Endothelial cell (in vitro differentiated cells): ENCODE results near the gene PPT2. TPM values are rescaled to one million over a fixed set of nuclear protein-coding genes. Genes with fewer than 3 reads are reported as not detected.

Source experiments
- DNase-seq: peaks from one replicate; pipeline ENCODE4 v3.0.0; 2021; ENCODE audit warnings: low spot score
- H3K27ac Mint-ChIP-seq: one replicate; pipeline ENCODE4 v1.8.0; 2021; ENCODE audit warnings: mixed read lengths, inconsistent platforms; ENCODE audit not compliant: unreplicated experiment
- H3K27me3 Mint-ChIP-seq: one replicate; pipeline ENCODE4 v1.8.0; 2021; ENCODE audit warnings: mild to moderate bottlenecking, moderate library complexity, mixed read lengths, inconsistent platforms; ENCODE audit not compliant: unreplicated experiment
- H3K36me3 Mint-ChIP-seq: one replicate; pipeline ENCODE4 v1.8.0; 2021; ENCODE audit warnings: mild to moderate bottlenecking, low read depth, mixed read lengths, inconsistent platforms; ENCODE audit not compliant: unreplicated experiment
- H3K4me1 Mint-ChIP-seq: one replicate; pipeline ENCODE4 v1.8.0; 2021; ENCODE audit warnings: mild to moderate bottlenecking, mixed read lengths, inconsistent platforms; ENCODE audit not compliant: unreplicated experiment
- H3K4me3 Mint-ChIP-seq: one replicate; pipeline ENCODE4 v1.8.0; 2021; ENCODE audit warnings: mild to moderate bottlenecking, mixed read lengths, inconsistent platforms; ENCODE audit not compliant: unreplicated experiment
- H3K9me3 Mint-ChIP-seq: one replicate; pipeline ENCODE4 v1.8.0; 2021; ENCODE audit warnings: mixed read lengths, inconsistent platforms; ENCODE audit not compliant: unreplicated experiment
- CTCF ChIP-seq: fragments of 200-600 bp; sonication (generic); IDR thresholded peaks from one replicate; pipeline ENCODE4 v1.5.0; 2021; ENCODE audit warnings: antibody characterized with exemption; ENCODE audit not compliant: unreplicated experiment
- total RNA-seq: library from RNA; stranded (reverse); fragmentation: NEBNext Ultra II Directional; extraction: Animal tissue kit (Norgen Biotek cat#: 25700); gene quantifications from one replicate; pipeline ENCODE4 v1.2.1, GENCODE V29; 2021; ENCODE audit not compliant: unreplicated experiment

The PPT2 gene
- total RNA-seq, 1 donor from 2014 or later = 44.4 TPM

GRCh38 chr6:32126880-32127279 is 27.1 kb upstream of the PPT2 start:
- TF ChIP-seq CTCF = no peak
- peaks cover 37% of the 10 kb centered on the region for H3K4me1 Mint-ChIP-seq
- H3K9me3 Mint-ChIP-seq = no peaks in the 10 kb centered on the region
- H3K27ac Mint-ChIP-seq = peak overlapping the region; percentile 97
- peak overlapping the region; percentile 98 for H3K4me3 Mint-ChIP-seq
- no peak for DNase-seq
- H3K36me3 Mint-ChIP-seq = peaks cover 17% of the 10 kb centered on the region
- H3K27me3 Mint-ChIP-seq = peaks cover 6% of the 10 kb centered on the region

DNA sequence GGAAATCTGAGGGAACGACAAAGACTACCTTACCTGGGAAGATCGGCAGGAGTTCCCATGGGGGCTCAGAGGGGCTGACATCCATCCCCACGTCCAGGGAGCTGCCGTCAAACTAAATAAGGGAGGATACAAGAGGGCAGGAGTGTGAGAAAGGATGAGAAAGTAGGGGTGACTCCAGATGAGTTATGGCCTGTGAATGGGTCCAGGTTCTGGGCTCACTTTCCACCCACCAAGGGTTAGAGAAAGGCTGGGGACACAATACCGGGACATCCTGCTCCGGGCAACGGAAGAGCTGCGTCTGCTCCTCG is 26.6 kb upstream of the PPT2 start:
- Mint-ChIP-seq H3K36me3 (peaks cover 12% of the 10 kb centered on the region), H3K27me3 (peaks cover 6% of the 10 kb centered on the region)

GRCh38 chr6:32127717-32128592 is 26.0 kb upstream of the PPT2 start, which contains the start of gene ATF6B:
Gene ATF6B, minus strand, starts transcription at chr6:32128246. Its CDS starts 39 bp downstream, at chr6:32128207.
- peak within 1 kb of the TSS; percentile 97 for H3K27ac Mint-ChIP-seq
- peaks cover 12% of the 10 kb centered on the region for H3K36me3 Mint-ChIP-seq
- peak; percentile 83 for DNase-seq
- no peak for TF ChIP-seq CTCF
- peak within 1 kb of the TSS; percentile 98 for H3K4me3 Mint-ChIP-seq
- H3K9me3 Mint-ChIP-seq = no peaks in the 10 kb centered on the region
- H3K27me3 Mint-ChIP-seq = peaks cover 6% of the 10 kb centered on the region
- H3K4me1 Mint-ChIP-seq = peaks cover 34% of the 10 kb centered on the region

More for the DNA sequence above, 26.6 kb upstream of the PPT2 start:
- peaks cover 34% of the 10 kb centered on the region for H3K4me1 Mint-ChIP-seq
- peak overlapping the region; percentile 98 for H3K4me3 Mint-ChIP-seq
- no peak for TF ChIP-seq CTCF
- DNase-seq = no peak
- no peaks in the 10 kb centered on the region for H3K9me3 Mint-ChIP-seq
- peak overlapping the region; percentile 97 for H3K27ac Mint-ChIP-seq

DNA sequence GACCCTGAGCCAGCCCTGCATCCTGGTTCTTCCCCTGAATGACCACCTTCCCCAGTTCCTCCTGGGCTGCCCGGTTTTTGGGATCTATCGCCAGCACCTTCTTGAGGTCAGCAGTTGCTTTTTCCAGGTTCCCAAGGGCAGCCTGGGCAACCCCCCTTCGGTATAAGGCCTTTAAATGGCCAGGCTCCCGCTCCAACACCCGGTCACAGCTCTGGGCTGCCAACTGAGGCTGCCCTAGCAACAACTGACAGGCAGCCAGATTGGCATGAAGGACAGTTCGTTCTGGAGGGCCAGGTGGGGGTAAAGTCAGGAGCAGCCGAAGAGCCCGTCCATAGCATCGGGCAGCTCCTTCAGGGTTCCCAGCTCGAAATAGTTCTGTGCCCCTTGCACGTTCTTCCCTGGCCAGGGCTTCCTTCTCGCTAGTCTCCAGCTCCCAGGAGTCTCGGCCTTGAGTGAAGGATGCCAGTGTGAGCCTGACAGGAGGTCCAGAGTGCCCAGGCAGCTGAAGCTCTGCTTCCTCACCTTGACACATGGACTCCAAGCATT is 25.1 kb upstream of the PPT2 start:
- DNase-seq = no peak
- Mint-ChIP-seq H3K27me3 (peaks cover 6% of the 10 kb centered on the region), H3K4me1 (peaks cover 34% of the 10 kb centered on the region), H3K9me3 (no peaks in the 10 kb centered on the region), H3K36me3 (peaks cover 12% of the 10 kb centered on the region), H3K27ac (peak overlapping the region; percentile 97), H3K4me3 (peak overlapping the region; percentile 98)
- no peak for TF ChIP-seq CTCF
